H9 (cell line): ENCODE measurements around the gene AWAT2. TPM values are rescaled to one million over a fixed set of nuclear protein-coding genes. Genes with fewer than 3 reads are reported as not detected.

Source experiments
- DNase-seq: peaks from one replicate; pipeline ENCODE4 v3.0.0-alpha.2; 2017
- H2AFZ ChIP-seq: one replicate; pipeline ENCODE4 v1.6.1; 2013; ENCODE audit warnings: mild to moderate bottlenecking, low read length, control low read depth, moderate library complexity
- H2AK5ac ChIP-seq: 2 replicates; pipeline ENCODE4 v1.6.1; 2013; ENCODE audit warnings: low read length, control low read depth, mixed read lengths; ENCODE audit not compliant: insufficient read length
- H2BK120ac ChIP-seq: one replicate; pipeline ENCODE4 v1.6.1; 2013; ENCODE audit warnings: low read depth, mild to moderate bottlenecking, low read length, control low read depth, inconsistent platforms; ENCODE audit not compliant: poor library complexity, severe bottlenecking
- H2BK12ac ChIP-seq: 2 replicates; pipeline ENCODE4 v1.6.1; 2013; ENCODE audit warnings: low read length, control low read depth, mixed read lengths, low read depth; ENCODE audit not compliant: insufficient read length
- H2BK15ac ChIP-seq: 2 replicates; pipeline ENCODE4 v1.6.1; 2013; ENCODE audit warnings: low read depth, low read length, control low read depth
- H2BK20ac ChIP-seq: one replicate; pipeline ENCODE4 v1.6.1; 2013; ENCODE audit warnings: low read depth, mild to moderate bottlenecking, low read length, control low read depth, inconsistent platforms; ENCODE audit not compliant: poor library complexity, severe bottlenecking
- H2BK5ac ChIP-seq: 2 replicates; pipeline ENCODE4 v1.6.1; 2013; ENCODE audit warnings: low read length, control low read depth, mixed read lengths; ENCODE audit not compliant: insufficient read length
- H3K14ac ChIP-seq: 2 replicates; pipeline ENCODE4 v1.6.1; 2013; ENCODE audit warnings: low read length, control low read depth; ENCODE audit not compliant: insufficient read depth
- H3K18ac ChIP-seq: 2 replicates; pipeline ENCODE4 v1.6.1; 2013; ENCODE audit warnings: low read depth, mild to moderate bottlenecking, mixed read lengths, low read length, control low read depth; ENCODE audit not compliant: insufficient read length
- H3K23ac ChIP-seq: 2 replicates; pipeline ENCODE4 v1.6.1; 2013; ENCODE audit warnings: low read length, control low read depth, mixed read lengths, low read depth; ENCODE audit not compliant: insufficient read length
- H3K23me2 ChIP-seq: 2 replicates; pipeline ENCODE4 v1.6.1; 2013; ENCODE audit warnings: low read depth, mild to moderate bottlenecking, mixed read lengths, low read length, control low read depth; ENCODE audit not compliant: insufficient read length, poor library complexity, severe bottlenecking
- H3K27ac ChIP-seq: 2 replicates; pipeline ENCODE4 v1.5.1; 2013; ENCODE audit warnings: low read length, control low read depth, mixed read lengths, low read depth; ENCODE audit not compliant: insufficient read length
- H3K27me3 ChIP-seq: 2 replicates; pipeline ENCODE4 v1.6.1; 2013; ENCODE audit warnings: low read length, control low read depth, inconsistent platforms; ENCODE audit not compliant: insufficient read depth
- H3K4ac ChIP-seq: 2 replicates; pipeline ENCODE4 v1.6.1; 2013; ENCODE audit warnings: low read depth, mild to moderate bottlenecking, control low read depth, inconsistent platforms, low read length, moderate library complexity
- H3K4me1 ChIP-seq: 2 replicates; pipeline ENCODE4 v1.6.1; 2013; ENCODE audit warnings: low read length, control low read depth, inconsistent platforms; ENCODE audit not compliant: insufficient read depth
- H3K4me2 ChIP-seq: 2 replicates; pipeline ENCODE4 v1.6.1; 2013; ENCODE audit warnings: low read length, control low read depth, mixed read lengths; ENCODE audit not compliant: insufficient read length, insufficient read depth
- H3K56ac ChIP-seq: 2 replicates; pipeline ENCODE4 v1.6.1; 2013; ENCODE audit warnings: low read depth, mild to moderate bottlenecking, mixed read lengths, low read length, control low read depth; ENCODE audit not compliant: insufficient read length
- H3K79me1 ChIP-seq: 2 replicates; pipeline ENCODE4 v1.6.1; 2013; ENCODE audit warnings: low read depth, mild to moderate bottlenecking, moderate library complexity, low read length, control low read depth, inconsistent platforms; ENCODE audit not compliant: insufficient read depth, poor library complexity, severe bottlenecking
- H3K79me2 ChIP-seq: 2 replicates; pipeline ENCODE4 v1.6.1; 2013; ENCODE audit warnings: low read length, control low read depth, inconsistent platforms; ENCODE audit not compliant: insufficient read depth
- H3K9ac ChIP-seq: 2 replicates; pipeline ENCODE4 v1.6.1; 2013; ENCODE audit warnings: low read length, control low read depth, mixed read lengths; ENCODE audit not compliant: insufficient read length; ENCODE audit errors: extremely low read depth
- H3K9me3 ChIP-seq: one replicate; pipeline ENCODE4 v1.6.1; 2013; ENCODE audit warnings: low read depth, low read length, inconsistent platforms; ENCODE audit not compliant: control insufficient read depth
- H3T11ph ChIP-seq: one replicate; pipeline ENCODE4 v1.6.1; 2013; ENCODE audit warnings: mild to moderate bottlenecking, low read length, control low read depth, inconsistent platforms
- H4K20me1 ChIP-seq: one replicate; pipeline ENCODE4 v1.6.1; 2013; ENCODE audit not compliant: control insufficient read depth, insufficient read length, insufficient read depth
- H4K5ac ChIP-seq: 2 replicates; pipeline ENCODE4 v1.6.1; 2013; ENCODE audit warnings: low read depth, mild to moderate bottlenecking, mixed read lengths, low read length, control low read depth; ENCODE audit not compliant: insufficient read length
- H4K8ac ChIP-seq: replicated peaks from 2 replicates; pipeline ENCODE4 v1.6.1; 2013; ENCODE audit warnings: low read length, control low read depth, mixed read lengths, low read depth; ENCODE audit not compliant: insufficient read length
- H4K91ac ChIP-seq: 2 replicates; pipeline ENCODE4 v1.6.1; 2013; ENCODE audit warnings: low read depth, mild to moderate bottlenecking, moderate library complexity, mixed read lengths, low read length, control low read depth; ENCODE audit not compliant: insufficient read length
- H3K27ac Mint-ChIP-seq, 3 experiments: 2 replicates in 2 of 3; 3 replicates in 1 of 3; pipeline ENCODE4 v1.8.0; 2020 to 2021; ENCODE audit warnings: mixed read lengths in 3 of 3, mild to moderate bottlenecking in 1 of 3, moderate library complexity in 1 of 3
- H3K27me3 Mint-ChIP-seq: 2 replicates; pipeline ENCODE4 v1.8.0; 2021; ENCODE audit warnings: low read depth, mild to moderate bottlenecking, moderate library complexity, mixed read lengths
- H3K36me3 Mint-ChIP-seq, 3 experiments: 2 replicates in 2 of 3; 3 replicates in 1 of 3; pipeline ENCODE4 v1.8.0; 2020 to 2021; ENCODE audit warnings: low read depth in 3 of 3, mixed read lengths in 3 of 3; ENCODE audit not compliant: insufficient read depth in 1 of 3
- H3K4me1 Mint-ChIP-seq, 2 experiments: 2 replicates each; pipeline ENCODE4 v1.8.0; 2020; ENCODE audit warnings: mixed read lengths in 2 of 2
- H3K4me3 Mint-ChIP-seq, 2 experiments: 2 replicates in 1 of 2; 3 replicates in 1 of 2; pipeline ENCODE4 v1.8.0; 2020 to 2021; ENCODE audit warnings: mild to moderate bottlenecking in 2 of 2, mixed read lengths in 2 of 2, moderate library complexity in 1 of 2
- H3K9me3 Mint-ChIP-seq, 2 experiments: 2 replicates in 1 of 2; 3 replicates in 1 of 2; pipeline ENCODE4 v1.8.0; 2020; ENCODE audit warnings: mild to moderate bottlenecking in 2 of 2, mixed read lengths in 2 of 2, moderate library complexity in 1 of 2
- CTCF ChIP-seq: fragments of 200-600 bp; sonication (generic); conservative IDR thresholded peaks from 3 replicates; pipeline ENCODE4 v1.8.0; 2021; ENCODE audit warnings: antibody characterized with exemption, mild to moderate bottlenecking
- WGBS: extraction: QIAGEN DNeasy Blood & Tissue Kit; methylation state at CpG from one replicate; pipeline ENCODE4 v1.1.7; 2013; ENCODE audit warnings: missing lambda C conversion rate, low lambda C conversion rate, mixed read lengths; ENCODE audit not compliant: insufficient read length; ENCODE audit errors: extremely low coverage; 5-methylcytosine and 5-hydroxymethylcytosine counted together
- total RNA-seq: library from RNA; stranded (reverse); gene quantifications from 2 replicates; pipeline ENCODE4 v1.2.1, GENCODE V29; 2021

The AWAT2 gene
- total RNA-seq, 1 experiment from 2014 or later: not detected

DNA sequence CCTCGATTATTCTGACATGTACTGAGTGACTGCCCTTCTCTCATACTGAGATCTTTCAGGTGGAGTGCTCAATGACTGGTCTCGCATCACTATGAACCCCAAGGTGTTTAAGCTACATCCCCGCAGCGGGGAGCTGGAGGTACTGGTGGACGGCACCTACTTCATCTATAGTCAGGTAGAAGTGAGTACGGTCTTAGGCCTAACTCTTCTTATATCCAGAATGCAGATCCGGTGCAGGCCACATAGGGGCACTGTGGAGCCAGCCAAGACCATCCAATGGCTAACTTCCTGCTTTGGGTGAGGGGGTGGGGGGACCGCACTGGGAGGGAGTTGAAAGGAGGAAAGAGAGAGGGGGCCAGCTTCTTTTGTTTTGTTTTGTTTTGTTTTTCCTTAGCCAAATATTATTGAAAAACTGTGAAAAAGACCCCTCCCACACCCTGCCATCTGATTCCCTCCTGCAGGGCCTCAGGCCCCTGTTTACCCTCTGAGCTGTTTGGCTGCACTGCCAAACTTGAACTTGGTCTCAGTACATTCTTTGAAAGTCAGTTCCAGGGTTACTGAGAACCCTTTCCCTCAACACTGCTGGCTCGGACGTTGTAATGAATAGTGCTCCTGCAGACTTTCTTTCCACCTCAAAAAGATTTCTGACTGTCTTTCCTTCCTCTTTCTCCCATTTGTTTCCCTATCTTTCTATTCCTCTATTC, 16.2 kb downstream of the AWAT2 start:
- no peak overlapping the region for H2BK120ac ChIP-seq
- no peak overlapping the region for H2BK15ac ChIP-seq
- Mint-ChIP-seq H3K4me3 (no peak overlapping the region; a peak in 1 of 5 replicates), H3K9me3 (peaks cover 65 to 77% of the 10 kb centered on the region in 2 experiments), H3K27me3 (no peaks in the 10 kb centered on the region; the same call in 1 of the 2 replicates), H3K27ac (peak overlapping the region in 1 of 3 experiments; percentile 42; a peak in 2 of 7 replicates), H3K4me1 (peaks cover 9 to 10% of the 10 kb centered on the region in 2 experiments; a peak in 3 of 4 replicates), H3K36me3 (peaks cover 0 to 15% (median 3%) of the 10 kb centered on the region in 3 experiments; a peak in 2 of 7 replicates)
- no CpG with 5 or more reads among the region's 10 CpGs for WGBS
- no peak overlapping the region for H3K18ac ChIP-seq
- H3K4me2 ChIP-seq: no peak overlapping the region
- H3K79me2 ChIP-seq: no peaks in the 10 kb centered on the region
- H3K9ac ChIP-seq: no peak overlapping the region
- H3K23me2 ChIP-seq: no peaks in the 10 kb centered on the region
- H4K5ac ChIP-seq: no peak overlapping the region
- H3K23ac ChIP-seq: no peak overlapping the region
- no peak overlapping the region for H3K27ac ChIP-seq
- H3K14ac ChIP-seq: no peak overlapping the region
- H3K9me3 ChIP-seq: peaks cover 38% of the 10 kb centered on the region
- H3K4ac ChIP-seq: no peak overlapping the region
- H3K79me1 ChIP-seq: no peaks in the 10 kb centered on the region
- H3T11ph ChIP-seq: no peak overlapping the region
- TF ChIP-seq CTCF: peak; percentile 67
- H2BK20ac ChIP-seq: no peak overlapping the region
- H3K4me1 ChIP-seq: no peaks in the 10 kb centered on the region
- no peak overlapping the region for H2BK5ac ChIP-seq
- peak; percentile 73 for DNase-seq
- H4K91ac ChIP-seq: no peak overlapping the region
- no peak overlapping the region for H4K8ac ChIP-seq
- H2AFZ ChIP-seq: no peak overlapping the region
- H2BK12ac ChIP-seq: no peak overlapping the region
- H2AK5ac ChIP-seq: no peak overlapping the region
- no peaks in the 10 kb centered on the region for H3K27me3 ChIP-seq
- H4K20me1 ChIP-seq: no peaks in the 10 kb centered on the region
- no peak overlapping the region for H3K56ac ChIP-seq
